ENCODE measurements around the gene WNT9B.

Gene WNT9B

DNA sequence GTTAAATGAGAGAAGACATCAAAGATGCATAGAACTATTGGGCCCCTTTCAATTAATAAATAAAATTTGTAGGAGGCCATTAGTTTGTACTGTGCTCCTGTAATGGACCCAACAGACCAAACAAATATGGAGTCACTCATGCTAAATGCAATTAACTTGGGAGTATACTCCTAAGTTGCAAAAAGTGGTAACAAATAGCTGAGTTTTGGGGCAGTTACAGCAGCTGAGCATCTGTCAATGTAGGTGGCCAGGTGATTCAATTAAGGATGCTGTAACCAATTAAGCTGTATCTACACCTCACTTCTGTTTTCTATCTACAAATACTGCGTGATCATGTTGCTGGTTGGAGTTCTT lies 34.9 kb downstream of the WNT9B start:
- TF ChIP-seq, protein P1, sequence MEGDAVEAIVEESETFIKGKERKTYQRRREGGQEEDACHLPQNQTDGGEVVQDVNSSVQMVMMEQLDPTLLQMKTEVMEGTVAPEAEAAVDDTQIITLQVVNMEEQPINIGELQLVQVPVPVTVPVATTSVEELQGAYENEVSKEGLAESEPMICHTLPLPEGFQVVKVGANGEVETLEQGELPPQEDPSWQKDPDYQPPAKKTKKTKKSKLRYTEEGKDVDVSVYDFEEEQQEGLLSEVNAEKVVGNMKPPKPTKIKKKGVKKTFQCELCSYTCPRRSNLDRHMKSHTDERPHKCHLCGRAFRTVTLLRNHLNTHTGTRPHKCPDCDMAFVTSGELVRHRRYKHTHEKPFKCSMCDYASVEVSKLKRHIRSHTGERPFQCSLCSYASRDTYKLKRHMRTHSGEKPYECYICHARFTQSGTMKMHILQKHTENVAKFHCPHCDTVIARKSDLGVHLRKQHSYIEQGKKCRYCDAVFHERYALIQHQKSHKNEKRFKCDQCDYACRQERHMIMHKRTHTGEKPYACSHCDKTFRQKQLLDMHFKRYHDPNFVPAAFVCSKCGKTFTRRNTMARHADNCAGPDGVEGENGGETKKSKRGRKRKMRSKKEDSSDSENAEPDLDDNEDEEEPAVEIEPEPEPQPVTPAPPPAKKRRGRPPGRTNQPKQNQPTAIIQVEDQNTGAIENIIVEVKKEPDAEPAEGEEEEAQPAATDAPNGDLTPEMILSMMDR (IDR thresholded peaks at IDR 0.05; ENCODE audit: low read length, missing control alignments), result no peak
- DNase-seq (ENCODE audit: low read depth), result no peak
- H3K4me3 ChIP-seq (replicated peaks; ENCODE audit: low read depth, low read length), result no peak overlapping the region

DNA sequence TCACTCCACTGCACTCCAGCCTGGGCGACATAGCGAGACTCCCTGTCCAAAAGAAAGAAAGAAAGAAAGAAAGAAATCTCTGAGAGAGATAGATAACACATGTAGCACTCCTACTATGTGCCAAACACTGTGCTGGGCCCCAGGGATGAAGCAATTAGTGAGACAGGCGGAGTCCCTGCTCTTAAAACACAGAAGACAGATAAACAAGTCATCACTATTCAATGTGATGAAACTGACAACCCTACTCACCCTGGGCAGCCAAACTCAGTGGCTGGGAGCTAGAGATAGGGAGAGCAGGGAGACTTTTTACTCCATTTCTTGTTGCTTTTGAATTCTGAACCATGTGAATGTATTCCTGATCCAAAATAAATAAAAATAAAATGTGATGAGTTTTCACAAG lies 36.3 kb downstream of the WNT9B start:
- TF ChIP-seq, protein P1 (IDR thresholded peaks at IDR 0.05; ENCODE audit: low read length, missing control alignments), result no peak
- H3K4me3 ChIP-seq (replicated peaks; ENCODE audit: low read depth, low read length), result no peak overlapping the region
- DNase-seq (ENCODE audit: low read depth), result no peak

DNA sequence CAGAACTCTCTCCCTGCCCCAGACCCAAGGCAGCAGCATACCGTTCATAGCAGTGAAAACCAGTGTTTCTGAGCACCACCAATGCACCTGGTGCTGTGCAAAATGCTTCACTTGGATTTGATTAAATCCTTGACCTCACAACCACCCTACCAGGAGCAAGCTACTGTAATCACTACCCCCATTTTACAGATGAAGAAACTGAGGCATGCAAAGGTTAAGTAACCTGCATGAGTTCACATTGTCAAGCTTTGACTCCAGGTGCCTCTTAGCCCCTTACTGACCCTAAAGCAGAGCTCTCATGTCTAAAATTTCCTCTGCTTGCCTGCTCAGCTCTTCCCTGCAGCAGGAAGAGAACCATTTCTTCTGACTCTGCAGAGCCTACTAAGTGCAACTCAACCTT lies 37.3 kb downstream of the WNT9B start:
- DNase-seq (ENCODE audit: low read depth), result no peak
- TF ChIP-seq, protein P1 (IDR thresholded peaks at IDR 0.05; ENCODE audit: low read length, missing control alignments), result no peak

GRCh38 chr17:46889519-46889918 lies 38.1 kb downstream of the WNT9B start:
- DNase-seq (ENCODE audit: low read depth), result no peak
- H3K4me3 ChIP-seq (replicated peaks; ENCODE audit: low read depth, low read length), result no peak overlapping the region
- TF ChIP-seq, protein P1 (IDR thresholded peaks at IDR 0.05; ENCODE audit: low read length, missing control alignments), result no peak

More for the DNA sequence above, 37.3 kb downstream of the WNT9B start:
- no peak overlapping the region for H3K4me3 ChIP-seq (replicated peaks; ENCODE audit: low read depth, low read length)

DNA sequence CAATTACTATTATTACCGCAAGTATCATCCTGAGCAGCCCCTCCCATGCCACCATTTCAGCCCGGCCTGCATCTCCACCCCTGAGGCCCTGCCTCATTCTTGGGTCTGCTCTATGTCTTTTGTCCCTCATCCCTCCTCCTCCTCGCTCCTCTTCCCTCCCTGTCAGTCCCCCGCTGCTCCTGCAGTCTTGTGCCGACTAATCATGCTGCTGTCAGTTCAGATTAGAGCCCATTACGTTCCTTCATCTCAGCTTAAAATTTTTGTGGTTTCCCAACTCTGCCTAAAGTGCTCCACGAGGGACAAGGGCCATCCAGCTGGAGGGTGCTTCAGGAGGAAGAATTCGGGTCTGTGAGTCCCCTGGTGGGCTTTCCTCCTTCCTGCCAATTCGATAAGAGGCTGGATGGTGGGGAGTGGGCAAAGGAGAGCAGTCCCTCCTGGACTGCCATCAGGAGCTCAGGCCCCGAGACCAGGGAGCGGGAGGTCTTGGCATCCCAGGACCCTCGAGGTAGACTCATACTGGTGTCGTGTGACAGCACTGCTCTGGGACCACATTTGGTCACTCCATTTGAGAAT lies 38.7 kb downstream of the WNT9B start:
- no peak for DNase-seq (ENCODE audit: low read depth)
- no peak overlapping the region for H3K4me3 ChIP-seq (replicated peaks; ENCODE audit: low read depth, low read length)
- TF ChIP-seq, protein P1 (IDR thresholded peaks at IDR 0.05; ENCODE audit: low read length, missing control alignments), result no peak

- H3K4me3 ChIP-seq (replicated peaks; ENCODE audit: low read depth, low read length), result no peak overlapping the region
- TF ChIP-seq, protein P1 (IDR thresholded peaks at IDR 0.05; ENCODE audit: low read length, missing control alignments), result no peak
- DNase-seq (ENCODE audit: low read depth), result no peak
Observed at GRCh38 chr17:46890638-46891037, 39.3 kb downstream of the WNT9B start.

GRCh38 chr17:46892192-46892703 lies 40.9 kb downstream of the WNT9B start:
- TF ChIP-seq, protein P1 (IDR thresholded peaks at IDR 0.05; ENCODE audit: low read length, missing control alignments), result no peak
- H3K4me3 ChIP-seq (replicated peaks; ENCODE audit: low read depth, low read length), result no peak overlapping the region
- DNase-seq (ENCODE audit: low read depth), result no peak
